SK-N-SH treated with all-trans-retinoic acid at 6 μM for 48 hours (cell line): Measurements from ENCODE around the gene DUSP3.

Experiments
- ATAC-seq: fragments of 200-7000 bp; cut with Tn5 transposase; 3 replicates; pipeline ENCODE4 v1.9.1; 2020; ENCODE audit warnings: mild to moderate bottlenecking, moderate library complexity
- ARNTL ChIP-seq: fragments of 450-650 bp; formaldehyde crosslinking; IDR thresholded peaks from 2 replicates; pipeline ENCODE4 v1.5.0; 2020; ENCODE audit warnings: low read depth, mild to moderate bottlenecking, moderate library complexity, borderline replicate concordance
- CSDC2 ChIP-seq: fragments of 250-450 bp; sonication (Bioruptor Pico); IDR thresholded peaks from 2 replicates; pipeline ENCODE4 v1.5.0; 2020; ENCODE audit warnings: mild to moderate bottlenecking, moderate library complexity
- ESRRG ChIP-seq: fragments of 250-450 bp; sonication (Bioruptor Pico); IDR thresholded peaks from 2 replicates; pipeline ENCODE4 v1.6.1; 2021; ENCODE audit warnings: mild to moderate bottlenecking
- OSR1 ChIP-seq: fragments of 250-450 bp; sonication (Bioruptor Pico); IDR thresholded peaks from 2 replicates; pipeline ENCODE4 v1.8.0; 2022; ENCODE audit warnings: moderate library complexity, mild to moderate bottlenecking, inconsistent platforms
- PPARA ChIP-seq: fragments of 250-450 bp; sonication (Bioruptor Pico); IDR thresholded peaks from 2 replicates; pipeline ENCODE4 v1.5.0; 2020; ENCODE audit warnings: mild to moderate bottlenecking, borderline replicate concordance
- RARB ChIP-seq: fragments of 250-450 bp; sonication (Bioruptor Pico); IDR thresholded peaks from 2 replicates; pipeline ENCODE4 v1.8.0; 2021; ENCODE audit warnings: mild to moderate bottlenecking, moderate library complexity
- SNAI2 ChIP-seq: fragments of 250-450 bp; sonication (Bioruptor Pico); IDR thresholded peaks from 2 replicates; pipeline ENCODE4 v1.5.0; 2020; ENCODE audit warnings: mild to moderate bottlenecking, moderate library complexity
- TCF4 ChIP-seq: fragments of 250-450 bp; sonication (Bioruptor Pico); IDR thresholded peaks from 2 replicates; pipeline ENCODE4 v1.8.0; 2021; ENCODE audit warnings: mild to moderate bottlenecking, moderate library complexity, borderline replicate concordance
- TOX ChIP-seq: fragments of 250-450 bp; sonication (Bioruptor Pico); IDR thresholded peaks from 2 replicates; pipeline ENCODE4 v1.8.0; 2021; ENCODE audit warnings: mild to moderate bottlenecking, moderate library complexity, borderline replicate concordance
- ZC3H10 ChIP-seq: fragments of 250-450 bp; sonication (Bioruptor Pico); IDR thresholded peaks from 2 replicates; pipeline ENCODE4 v1.5.1; 2021; ENCODE audit warnings: mild to moderate bottlenecking, moderate library complexity
- ZFP3 ChIP-seq: fragments of 250-450 bp; sonication (Bioruptor Pico); IDR thresholded peaks from 2 replicates; pipeline ENCODE4 v1.5.0; 2020; ENCODE audit warnings: mild to moderate bottlenecking, moderate library complexity
- ZFP30 ChIP-seq: fragments of 450-650 bp; formaldehyde crosslinking; IDR thresholded peaks from 2 replicates; pipeline ENCODE4 v1.5.0; 2022; ENCODE audit warnings: mild to moderate bottlenecking, moderate library complexity
- ZNF565 ChIP-seq: fragments of 450-650 bp; formaldehyde crosslinking; conservative IDR thresholded peaks from 2 replicates; pipeline ENCODE4 v1.5.0; 2020; ENCODE audit warnings: low read depth, mild to moderate bottlenecking, moderate library complexity
- ZNF70 ChIP-seq: fragments of 450-650 bp; formaldehyde crosslinking; IDR thresholded peaks from 2 replicates; pipeline ENCODE4 v1.5.0; 2020; ENCODE audit warnings: mild to moderate bottlenecking, moderate library complexity
- ZNF8 ChIP-seq: fragments of 450-650 bp; formaldehyde crosslinking; IDR thresholded peaks from 2 replicates; pipeline ENCODE4 v1.5.0; 2020; ENCODE audit warnings: mild to moderate bottlenecking, moderate library complexity
- TF ChIP-seq, protein P1 (sequence below): fragments of 250-450 bp; sonication (Bioruptor Pico); IDR thresholded peaks from 2 replicates; pipeline ENCODE4 v1.5.1; 2021; ENCODE audit warnings: mild to moderate bottlenecking, moderate library complexity
- TF ChIP-seq, protein P2 (sequence below): fragments of 250-450 bp; sonication (Bioruptor Pico); IDR thresholded peaks from 2 replicates; pipeline ENCODE4 v1.5.1; 2020; ENCODE audit warnings: low read depth, mild to moderate bottlenecking, moderate library complexity
- TF ChIP-seq, protein P3 (sequence below): fragments of 250-450 bp; sonication (Bioruptor Pico); IDR thresholded peaks from 2 replicates; pipeline ENCODE4 v1.5.0; 2020; ENCODE audit warnings: mild to moderate bottlenecking, moderate library complexity
- TF ChIP-seq, protein P4 (sequence below): fragments of 250-450 bp; sonication (Bioruptor Pico); IDR thresholded peaks from 2 replicates; pipeline ENCODE4 v1.8.0; 2020; ENCODE audit warnings: mild to moderate bottlenecking, moderate library complexity, borderline replicate concordance

The DUSP3 gene

DNA sequence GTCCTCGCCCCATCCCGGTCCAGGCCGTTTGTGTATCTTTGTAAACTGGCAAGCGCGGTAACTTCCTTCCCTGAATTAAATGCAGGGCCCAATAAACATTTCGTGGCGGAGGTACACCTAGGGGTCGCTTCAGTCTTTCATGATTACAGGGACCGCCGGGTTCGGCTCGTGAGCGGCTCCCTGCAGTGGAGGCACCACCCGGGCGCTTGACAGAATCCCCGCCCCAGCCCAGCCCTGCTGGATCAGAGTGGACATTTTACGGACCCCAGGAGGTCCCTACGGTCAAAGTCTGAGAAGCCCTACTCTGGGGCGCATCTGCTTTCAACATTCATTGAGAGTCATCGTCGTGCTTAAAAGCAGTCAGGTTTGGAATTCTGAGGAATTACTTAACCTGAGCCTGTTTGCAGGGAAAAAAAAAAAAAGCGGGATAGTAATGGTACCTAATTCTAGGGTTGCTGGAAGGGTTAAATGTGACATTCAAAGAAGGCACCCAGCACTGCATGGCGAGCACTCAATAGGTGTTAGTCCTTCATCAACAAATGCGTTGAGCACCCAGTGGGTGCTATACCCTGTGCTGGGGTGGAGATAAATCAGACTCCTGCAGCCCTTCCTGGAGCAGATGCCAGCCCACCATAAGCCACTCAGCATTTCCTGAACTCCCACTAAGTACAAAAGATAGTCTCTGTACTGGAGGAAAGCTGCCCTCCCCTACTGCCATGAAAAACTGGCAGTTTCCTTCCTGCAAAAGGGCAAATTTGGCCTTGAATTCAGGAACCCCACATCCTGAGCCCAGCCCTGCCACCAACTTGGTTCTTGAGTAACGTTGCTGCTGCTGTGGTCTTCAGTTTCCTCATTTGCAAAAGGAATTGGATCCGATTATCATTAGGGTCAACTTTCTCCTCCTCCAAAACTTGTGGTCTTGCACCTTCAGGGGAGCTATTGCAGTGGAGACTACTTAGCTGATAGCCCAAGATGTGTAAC is 658 bp upstream of the DUSP3 start:
- ATAC-seq = peak; percentile 38
- TF ChIP-seq ZFP3 = no peak
- no peak for TF ChIP-seq RARB (CRISPR knock-in tag)
- TF ChIP-seq ZNF8 (CRISPR knock-in tag) = no peak
- TF ChIP-seq ZFP30 = no peak
- TF ChIP-seq ZNF565 (CRISPR knock-in tag) = no peak
- TF ChIP-seq PPARA (CRISPR knock-in tag) = no peak
- TF ChIP-seq, protein P1, sequence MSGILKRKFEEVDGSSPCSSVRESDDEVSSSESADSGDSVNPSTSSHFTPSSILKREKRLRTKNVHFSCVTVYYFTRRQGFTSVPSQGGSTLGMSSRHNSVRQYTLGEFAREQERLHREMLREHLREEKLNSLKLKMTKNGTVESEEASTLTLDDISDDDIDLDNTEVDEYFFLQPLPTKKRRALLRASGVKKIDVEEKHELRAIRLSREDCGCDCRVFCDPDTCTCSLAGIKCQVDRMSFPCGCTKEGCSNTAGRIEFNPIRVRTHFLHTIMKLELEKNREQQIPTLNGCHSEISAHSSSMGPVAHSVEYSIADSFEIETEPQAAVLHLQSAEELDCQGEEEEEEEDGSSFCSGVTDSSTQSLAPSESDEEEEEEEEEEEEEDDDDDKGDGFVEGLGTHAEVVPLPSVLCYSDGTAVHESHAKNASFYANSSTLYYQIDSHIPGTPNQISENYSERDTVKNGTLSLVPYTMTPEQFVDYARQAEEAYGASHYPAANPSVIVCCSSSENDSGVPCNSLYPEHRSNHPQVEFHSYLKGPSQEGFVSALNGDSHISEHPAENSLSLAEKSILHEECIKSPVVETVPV (CRISPR knock-in tag) = no peak
- no peak for TF ChIP-seq ZC3H10 (CRISPR knock-in tag)
- TF ChIP-seq, protein P2, sequence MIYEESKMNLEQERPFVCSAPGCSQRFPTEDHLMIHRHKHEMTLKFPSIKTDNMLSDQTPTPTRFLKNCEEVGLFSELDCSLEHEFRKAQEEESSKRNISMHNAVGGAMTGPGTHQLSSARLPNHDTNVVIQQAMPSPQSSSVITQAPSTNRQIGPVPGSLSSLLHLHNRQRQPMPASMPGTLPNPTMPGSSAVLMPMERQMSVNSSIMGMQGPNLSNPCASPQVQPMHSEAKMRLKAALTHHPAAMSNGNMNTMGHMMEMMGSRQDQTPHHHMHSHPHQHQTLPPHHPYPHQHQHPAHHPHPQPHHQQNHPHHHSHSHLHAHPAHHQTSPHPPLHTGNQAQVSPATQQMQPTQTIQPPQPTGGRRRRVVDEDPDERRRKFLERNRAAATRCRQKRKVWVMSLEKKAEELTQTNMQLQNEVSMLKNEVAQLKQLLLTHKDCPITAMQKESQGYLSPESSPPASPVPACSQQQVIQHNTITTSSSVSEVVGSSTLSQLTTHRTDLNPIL = no peak
- no peak for TF ChIP-seq OSR1 (CRISPR knock-in tag)
- TF ChIP-seq TOX = no peak
- TF ChIP-seq TCF4 (CRISPR knock-in tag) = no peak

DNA sequence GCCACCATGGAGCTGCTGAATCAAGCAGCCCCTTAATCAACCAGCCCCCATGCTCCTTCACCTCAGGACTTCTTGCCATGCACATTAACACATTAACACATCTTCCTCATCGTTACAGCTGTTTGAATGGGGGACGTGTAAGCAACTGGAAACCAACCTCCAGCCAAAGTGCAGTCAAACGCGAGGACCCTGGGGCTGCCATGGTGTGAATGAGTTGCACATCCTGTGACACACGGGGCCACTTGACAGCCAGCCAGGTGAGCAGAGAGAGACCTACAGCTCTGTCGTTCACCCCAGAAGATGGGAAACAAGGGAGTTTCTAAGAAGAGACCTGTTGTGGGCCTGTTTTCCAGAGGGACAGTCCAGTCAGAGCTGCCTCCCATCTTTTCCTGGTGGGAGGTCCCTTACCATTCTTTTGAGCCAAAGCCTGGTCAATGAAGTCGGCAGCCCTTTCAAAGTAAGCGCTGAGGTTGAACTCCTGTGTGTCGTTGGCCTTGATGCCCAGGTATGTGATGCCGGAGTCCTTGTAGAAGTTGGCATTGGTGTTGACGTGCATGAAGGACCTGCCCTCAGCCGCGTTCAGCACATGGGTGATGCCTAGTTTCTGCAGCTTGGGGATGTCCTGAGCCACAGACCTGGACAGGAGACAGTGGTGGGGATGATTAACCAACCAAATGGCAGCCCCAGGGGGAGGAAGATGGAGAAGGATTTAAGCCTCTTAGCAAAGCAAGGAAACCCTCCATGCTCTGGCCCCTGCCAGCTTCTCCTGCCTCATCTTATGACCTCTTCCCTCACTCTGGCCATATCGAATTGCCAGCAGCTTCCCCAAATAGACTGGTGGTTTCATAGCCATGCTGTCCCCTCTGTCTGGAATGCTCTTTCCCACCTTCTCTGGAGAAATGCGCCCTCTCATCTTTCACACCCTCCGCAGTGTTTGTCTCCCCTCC is 4.2 kb downstream of the DUSP3 start:
- ATAC-seq = no peak

More for the DNA sequence above, 4.2 kb downstream of the DUSP3 start:
- TF ChIP-seq ZFP3 (no peak), CSDC2 (no peak), RARB (CRISPR knock-in tag) (no peak), ZNF8 (CRISPR knock-in tag) (no peak), ZNF70 (CRISPR knock-in tag) (no peak), ESRRG (CRISPR knock-in tag) (no peak), TOX (no peak), OSR1 (CRISPR knock-in tag) (no peak), ZNF565 (CRISPR knock-in tag) (no peak), ARNTL (no peak), SNAI2 (CRISPR knock-in tag) (no peak), ZC3H10 (CRISPR knock-in tag) (no peak)
- TF ChIP-seq, protein P3, sequence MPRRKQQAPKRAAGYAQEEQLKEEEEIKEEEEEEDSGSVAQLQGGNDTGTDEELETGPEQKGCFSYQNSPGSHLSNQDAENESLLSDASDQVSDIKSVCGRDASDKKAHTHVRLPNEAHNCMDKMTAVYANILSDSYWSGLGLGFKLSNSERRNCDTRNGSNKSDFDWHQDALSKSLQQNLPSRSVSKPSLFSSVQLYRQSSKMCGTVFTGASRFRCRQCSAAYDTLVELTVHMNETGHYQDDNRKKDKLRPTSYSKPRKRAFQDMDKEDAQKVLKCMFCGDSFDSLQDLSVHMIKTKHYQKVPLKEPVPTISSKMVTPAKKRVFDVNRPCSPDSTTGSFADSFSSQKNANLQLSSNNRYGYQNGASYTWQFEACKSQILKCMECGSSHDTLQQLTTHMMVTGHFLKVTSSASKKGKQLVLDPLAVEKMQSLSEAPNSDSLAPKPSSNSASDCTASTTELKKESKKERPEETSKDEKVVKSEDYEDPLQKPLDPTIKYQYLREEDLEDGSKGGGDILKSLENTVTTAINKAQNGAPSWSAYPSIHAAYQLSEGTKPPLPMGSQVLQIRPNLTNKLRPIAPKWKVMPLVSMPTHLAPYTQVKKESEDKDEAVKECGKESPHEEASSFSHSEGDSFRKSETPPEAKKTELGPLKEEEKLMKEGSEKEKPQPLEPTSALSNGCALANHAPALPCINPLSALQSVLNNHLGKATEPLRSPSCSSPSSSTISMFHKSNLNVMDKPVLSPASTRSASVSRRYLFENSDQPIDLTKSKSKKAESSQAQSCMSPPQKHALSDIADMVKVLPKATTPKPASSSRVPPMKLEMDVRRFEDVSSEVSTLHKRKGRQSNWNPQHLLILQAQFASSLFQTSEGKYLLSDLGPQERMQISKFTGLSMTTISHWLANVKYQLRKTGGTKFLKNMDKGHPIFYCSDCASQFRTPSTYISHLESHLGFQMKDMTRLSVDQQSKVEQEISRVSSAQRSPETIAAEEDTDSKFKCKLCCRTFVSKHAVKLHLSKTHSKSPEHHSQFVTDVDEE = no peak
- TF ChIP-seq, protein P4, sequence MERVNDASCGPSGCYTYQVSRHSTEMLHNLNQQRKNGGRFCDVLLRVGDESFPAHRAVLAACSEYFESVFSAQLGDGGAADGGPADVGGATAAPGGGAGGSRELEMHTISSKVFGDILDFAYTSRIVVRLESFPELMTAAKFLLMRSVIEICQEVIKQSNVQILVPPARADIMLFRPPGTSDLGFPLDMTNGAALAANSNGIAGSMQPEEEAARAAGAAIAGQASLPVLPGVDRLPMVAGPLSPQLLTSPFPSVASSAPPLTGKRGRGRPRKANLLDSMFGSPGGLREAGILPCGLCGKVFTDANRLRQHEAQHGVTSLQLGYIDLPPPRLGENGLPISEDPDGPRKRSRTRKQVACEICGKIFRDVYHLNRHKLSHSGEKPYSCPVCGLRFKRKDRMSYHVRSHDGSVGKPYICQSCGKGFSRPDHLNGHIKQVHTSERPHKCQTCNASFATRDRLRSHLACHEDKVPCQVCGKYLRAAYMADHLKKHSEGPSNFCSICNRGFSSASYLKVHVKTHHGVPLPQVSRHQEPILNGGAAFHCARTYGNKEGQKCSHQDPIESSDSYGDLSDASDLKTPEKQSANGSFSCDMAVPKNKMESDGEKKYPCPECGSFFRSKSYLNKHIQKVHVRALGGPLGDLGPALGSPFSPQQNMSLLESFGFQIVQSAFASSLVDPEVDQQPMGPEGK (CRISPR knock-in tag) = no peak
- TF ChIP-seq, protein P1 (CRISPR knock-in tag) = no peak
